Stimulated activated CD4-positive, alpha-beta T cell treated with anti-CD3 and anti-CD28 coated beads, Interleukin-1b, Interleukin-23, amount 100 ng/mL, for 48 hours (primary cell): ENCODE measurements around the gene TPCN2.
"Not testable (repeated sequence)": the region's sequence is repeated elsewhere in the genome, so short reads cannot be mapped to it uniquely, and the experiment has no call there.

ENCODE experiments used
- DNase-seq: peaks from one replicate; pipeline ENCODE4 v3.0.0-alpha.2; 2020

Gene TPCN2

GRCh38 chr11:69048694-69049489 is at the start of gene TPCN2:
Gene TPCN2 (plus strand): TSS chr11:69048932. CDS start chr11:69048998, 66 bp downstream.
- peak; percentile 91 for DNase-seq

DNA sequence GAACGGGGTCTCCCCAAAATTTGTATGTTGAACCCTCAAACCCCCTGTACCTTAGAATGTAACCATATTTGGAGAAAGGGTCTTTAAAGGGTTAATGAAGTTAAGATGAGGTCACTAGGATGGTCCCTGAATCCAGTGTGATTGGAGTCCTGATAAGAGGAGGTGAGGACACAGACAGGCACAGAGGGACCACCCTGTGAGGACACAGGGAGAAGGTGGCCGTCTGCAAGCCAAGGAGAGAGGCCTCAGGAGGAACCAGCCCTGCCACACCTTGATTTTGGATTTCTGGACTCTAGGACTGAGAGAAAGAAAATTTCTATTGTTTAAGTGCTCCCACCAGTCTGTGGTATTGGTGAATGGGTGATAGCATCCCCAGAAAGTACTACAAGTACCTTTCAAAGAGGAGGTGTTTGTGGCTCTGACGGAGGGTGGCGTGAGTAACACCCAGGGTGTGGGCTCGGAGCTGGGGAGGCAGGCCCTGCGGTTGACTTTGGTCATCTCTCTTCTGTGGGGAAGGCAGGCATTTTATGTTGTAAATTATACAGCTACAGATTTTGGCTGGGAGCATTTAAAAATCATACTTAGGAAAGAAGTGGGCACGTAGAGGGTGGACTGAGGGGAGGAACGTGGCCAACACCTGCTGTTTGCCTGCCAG is 49.5 kb upstream of the TPCN2 start:
- no peak for DNase-seq

- DNase-seq: not testable (repeated sequence)
Measured at GRCh38 chr11:68999748-69000355, 48.9 kb upstream of the TPCN2 start.

- no peak for DNase-seq
Measured at GRCh38 chr11:69000391-69000790, 48.3 kb upstream of the TPCN2 start.

GRCh38 chr11:69000831-69001242 is 47.9 kb upstream of the TPCN2 start:
- no peak for DNase-seq

DNA sequence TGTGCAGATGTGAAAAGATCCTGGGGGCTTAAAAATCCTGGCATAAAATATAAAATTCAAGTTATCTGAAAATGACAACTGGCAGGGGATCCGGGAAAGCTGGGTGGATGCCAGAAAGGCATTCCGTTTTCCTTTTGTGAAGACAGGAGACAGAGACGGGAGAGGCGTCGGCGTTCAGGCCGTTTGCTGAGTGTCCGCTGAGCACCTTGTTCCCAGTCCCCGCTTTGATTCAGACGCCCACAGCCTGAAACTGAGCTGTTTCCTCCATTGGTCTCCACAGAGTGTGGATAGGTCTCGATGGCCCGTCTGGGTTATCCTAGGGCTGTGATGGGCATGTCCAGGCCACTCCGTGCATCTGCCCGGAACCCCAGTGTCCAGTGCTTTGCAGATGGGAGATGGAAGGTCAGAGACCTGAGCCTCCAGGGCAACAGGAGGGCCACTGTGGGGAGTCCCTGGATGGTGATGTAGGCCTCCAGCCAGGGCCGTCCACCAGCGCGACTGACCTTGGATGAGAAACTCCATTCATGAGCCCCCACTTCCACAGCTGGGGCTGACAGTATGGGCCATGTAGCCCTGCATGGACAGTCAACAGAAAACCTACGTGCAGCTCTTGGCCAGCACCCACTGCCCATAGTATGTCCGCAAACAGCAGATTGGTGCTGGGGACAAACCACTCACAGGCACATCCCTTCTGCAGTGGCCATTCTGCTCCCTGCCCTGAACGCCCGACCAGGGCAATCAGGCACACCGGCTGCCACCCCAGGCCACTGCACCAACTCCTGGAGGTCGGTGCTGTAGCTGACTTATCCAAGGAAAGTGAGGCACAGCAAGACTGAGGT is 47.3 kb upstream of the TPCN2 start:
- no peak for DNase-seq

DNA sequence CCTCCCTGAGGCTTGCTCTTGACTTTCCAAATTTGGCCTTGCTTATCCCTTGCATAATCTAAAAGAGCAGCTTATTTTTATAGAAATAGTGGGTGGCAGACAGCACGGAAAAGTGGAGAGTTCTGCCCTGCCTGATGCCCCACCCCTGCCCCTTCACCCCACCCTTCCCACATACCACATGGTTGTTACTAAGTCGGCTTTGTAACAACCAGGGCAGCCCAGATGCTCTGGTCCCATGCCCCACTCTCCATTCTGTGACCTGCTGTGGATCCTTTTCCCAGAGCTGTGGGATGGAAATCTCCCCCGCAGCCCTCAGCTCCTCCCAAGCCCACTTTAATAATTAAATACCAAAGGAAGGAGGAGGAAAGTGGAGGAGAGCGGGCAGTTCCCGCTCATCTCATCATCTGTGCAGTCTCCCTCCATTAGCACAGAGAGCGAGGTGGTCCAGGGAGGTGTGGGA is 46.6 kb upstream of the TPCN2 start:
- DNase-seq: no peak

DNA sequence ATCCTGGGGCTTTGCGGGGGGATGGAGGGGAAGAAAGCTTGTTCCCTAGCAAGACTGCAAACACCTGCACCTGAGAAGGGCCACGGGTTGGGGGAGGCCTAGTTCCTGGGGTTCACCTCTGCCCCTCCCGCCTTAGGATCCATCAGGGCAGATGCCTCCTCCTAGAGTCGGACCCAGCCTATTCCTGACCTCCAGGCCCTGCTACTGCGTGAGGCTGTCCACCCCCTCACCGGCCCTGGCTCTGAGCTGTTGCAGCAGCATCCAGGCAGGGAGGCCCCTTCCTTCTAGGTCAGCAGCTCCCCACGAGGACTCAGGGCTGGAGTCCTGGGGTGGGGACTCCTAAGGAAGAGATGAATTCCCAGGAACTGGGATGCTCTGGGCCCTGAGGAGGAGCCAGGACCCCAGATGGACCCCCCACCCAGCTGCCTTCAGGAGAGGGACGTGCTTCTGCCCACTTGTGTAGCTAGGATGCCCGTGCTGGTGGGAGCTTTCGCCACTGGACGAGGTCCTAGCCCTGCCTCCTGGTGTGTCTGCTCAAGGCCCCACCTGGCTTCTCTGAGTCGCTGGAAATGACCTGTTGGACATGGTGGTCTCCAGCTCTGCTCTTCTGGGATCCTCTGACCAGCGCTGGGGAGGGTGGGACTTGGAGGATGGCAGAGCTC is 46.0 kb upstream of the TPCN2 start:
- DNase-seq: no peak

DNA sequence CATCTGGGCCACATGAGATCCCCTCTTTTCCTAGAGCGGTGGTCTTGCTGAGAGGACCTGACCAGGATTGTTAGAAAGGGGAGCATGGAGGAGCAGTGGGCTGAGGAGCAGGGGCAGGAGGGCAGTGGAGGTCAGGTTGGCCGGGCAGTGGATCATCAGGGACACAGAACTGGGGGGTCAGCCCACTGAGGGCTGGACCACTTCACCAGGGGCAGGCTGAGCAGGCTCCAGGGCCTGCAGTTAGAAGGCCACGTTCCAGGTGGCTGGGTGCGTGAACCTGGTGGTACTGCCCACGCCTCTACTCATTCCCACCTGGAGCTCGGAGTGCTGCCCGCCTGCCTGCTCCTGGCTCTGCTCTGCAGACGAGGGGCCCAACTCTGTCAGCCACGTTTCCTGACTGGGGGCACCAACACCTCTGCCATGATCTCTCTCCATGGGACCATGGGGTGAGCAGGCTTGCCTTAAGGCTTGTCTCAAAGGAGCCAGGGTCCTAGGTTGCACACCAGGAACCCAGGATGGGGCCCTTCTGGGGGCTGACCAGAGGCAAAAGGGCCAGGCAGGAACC is 45.3 kb upstream of the TPCN2 start:
- no peak for DNase-seq

DNA sequence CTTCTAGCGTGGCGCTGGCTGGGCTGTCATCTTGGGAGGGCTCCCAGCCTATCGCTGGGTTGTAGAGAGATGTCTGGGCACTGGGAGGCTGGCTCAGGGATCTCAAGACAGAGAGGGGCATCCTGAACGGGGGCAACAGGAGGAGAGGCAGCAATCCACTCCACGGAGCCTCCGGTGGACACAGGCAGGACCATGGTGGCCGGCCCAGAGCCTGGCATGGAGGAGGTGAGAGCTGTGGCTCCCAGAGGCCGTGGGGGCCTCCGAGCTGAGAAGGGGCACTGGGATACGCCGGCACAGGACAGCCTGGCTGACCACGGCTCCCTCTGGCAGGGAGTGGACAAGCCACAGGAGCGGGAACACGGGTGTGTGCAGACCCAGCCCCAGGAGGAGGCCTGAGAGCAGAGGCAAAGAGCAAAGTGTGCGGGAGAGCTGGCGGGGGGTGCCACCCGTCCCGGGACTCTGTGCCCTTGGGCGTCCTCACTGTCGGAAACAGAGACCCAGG is 44.8 kb upstream of the TPCN2 start:
- no peak for DNase-seq

GRCh38 chr11:69004411-69005182 is 44.1 kb upstream of the TPCN2 start:
- DNase-seq: no peak

- DNase-seq: no peak
Measured at GRCh38 chr11:69005183-69005630, 43.5 kb upstream of the TPCN2 start.

GRCh38 chr11:69005631-69006368 is 42.9 kb upstream of the TPCN2 start:
- no peak for DNase-seq

- DNase-seq: no peak
Measured at GRCh38 chr11:69006816-69007215, 41.9 kb upstream of the TPCN2 start.

DNA sequence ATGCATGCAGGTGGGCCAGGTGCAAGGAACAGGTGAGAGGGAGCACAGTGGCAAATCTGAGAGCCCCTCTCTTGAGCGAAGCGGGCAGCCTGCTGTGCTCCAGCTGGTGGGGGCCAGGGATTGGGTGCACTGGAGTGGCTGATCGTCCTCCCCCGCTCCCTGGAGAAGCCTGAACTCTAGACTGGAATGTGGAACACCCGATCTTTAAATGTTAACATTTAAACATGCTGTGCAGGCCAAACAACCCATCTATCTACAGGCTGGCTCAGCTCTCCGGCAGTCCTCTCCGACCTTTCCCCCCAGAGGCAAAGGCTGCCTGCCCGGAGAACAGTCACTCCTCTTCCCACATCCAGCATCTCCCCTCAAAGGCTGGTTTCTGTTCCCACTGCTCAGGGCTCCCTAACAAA is 40.8 kb upstream of the TPCN2 start:
- no peak for DNase-seq

DNA sequence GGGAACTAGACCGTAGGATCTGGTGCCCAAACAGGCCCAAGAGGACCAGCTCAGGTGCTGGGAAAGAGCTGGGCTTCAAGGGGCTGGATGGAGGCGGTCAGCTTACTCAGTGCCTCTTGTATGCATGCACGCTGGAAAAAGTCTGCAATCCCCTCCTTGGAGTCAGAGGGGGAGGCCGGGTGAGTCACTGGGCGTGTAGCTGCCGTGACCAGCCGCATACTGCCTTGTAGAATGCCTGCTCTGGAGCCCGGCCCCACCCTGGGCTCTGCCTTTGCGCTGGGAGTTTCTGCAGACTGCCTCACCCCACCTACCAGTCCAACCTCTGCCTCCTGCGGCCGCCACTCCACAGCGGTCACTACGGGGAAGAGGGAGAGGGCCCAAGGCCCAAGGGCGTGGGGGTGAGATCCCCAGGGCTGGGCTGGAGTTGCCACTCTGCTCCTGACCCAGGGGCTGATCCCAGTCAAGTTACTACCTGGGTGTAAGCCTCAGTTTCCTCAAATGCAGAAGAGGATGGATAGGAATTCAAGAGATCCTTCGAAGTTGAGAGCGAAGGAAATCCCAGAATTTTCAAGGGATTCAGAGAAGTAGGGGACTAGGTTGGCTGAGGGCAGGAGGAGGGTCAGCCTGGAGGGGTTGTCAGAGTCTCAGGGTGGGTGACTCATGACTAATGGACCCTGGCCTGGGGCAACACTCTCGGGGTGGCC is 39.8 kb upstream of the TPCN2 start:
- no peak for DNase-seq

DNA sequence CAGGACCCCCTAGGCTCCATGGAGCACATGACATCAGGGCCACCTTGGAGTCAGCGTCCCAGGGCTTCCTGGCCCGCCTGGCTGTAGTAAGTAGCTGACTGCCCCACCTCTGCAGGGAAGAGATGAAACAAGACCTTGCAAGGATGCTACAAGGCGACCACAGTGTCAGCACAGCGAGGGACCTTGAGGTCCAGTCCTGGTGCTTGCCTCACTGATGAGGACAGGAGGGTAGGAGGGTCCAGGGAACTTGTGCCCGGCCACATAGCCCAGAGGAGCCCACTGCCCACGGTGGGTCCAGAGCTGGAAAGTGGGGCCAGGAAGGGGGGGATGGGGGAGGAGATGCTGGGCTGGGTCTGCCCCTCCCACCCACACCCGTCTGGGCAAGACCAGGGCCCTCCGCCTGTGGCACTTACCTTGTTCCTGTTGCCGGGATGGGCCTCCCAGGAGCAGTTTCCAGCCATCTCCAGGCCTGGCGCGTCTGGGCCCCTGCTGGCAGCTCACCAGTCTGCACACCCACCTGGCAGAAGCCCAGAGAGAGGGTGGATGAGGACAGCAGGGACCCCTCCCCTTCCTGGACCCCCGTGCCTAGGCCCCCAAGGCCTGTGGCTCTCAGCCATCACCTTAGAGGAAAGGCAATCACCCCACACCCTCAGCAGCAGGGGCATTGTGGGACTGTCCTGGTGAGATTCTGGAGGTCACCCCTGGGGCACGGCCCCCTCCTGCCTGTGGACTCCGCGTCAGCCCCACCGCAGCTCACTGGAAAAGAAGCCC is 39.1 kb upstream of the TPCN2 start:
- no peak for DNase-seq

DNA sequence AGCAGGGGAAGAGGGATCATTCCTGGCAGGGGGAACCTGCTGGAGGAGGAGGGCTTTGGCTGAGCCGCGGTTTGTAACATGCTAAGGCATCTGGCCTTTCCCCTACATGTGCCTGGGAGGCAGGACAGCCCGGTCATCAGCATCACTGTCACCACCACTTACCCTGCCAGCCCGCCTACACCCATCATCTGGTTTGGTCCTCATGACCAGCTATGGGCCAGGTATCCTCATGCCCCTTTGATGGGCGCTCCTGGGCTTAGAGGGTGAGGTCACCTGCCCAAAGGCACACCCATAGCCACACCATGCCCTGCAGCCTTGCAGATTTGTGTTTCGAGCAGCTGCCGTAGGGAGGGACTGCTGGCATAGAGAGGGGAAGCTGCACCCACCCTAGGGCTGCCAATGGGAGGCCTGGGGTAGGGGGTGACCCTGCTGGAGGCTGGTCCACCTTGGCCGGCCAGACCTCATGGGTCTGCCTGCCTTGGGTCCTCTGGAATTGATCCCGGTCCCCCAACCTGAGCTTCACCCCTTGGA is 38.3 kb upstream of the TPCN2 start:
- no peak for DNase-seq
